Trophoblast cell (in vitro differentiated cells and primary cell): ENCODE data around the gene GLRA3.

Experiments
- DNase-seq, 2 donors: peaks; one replicate each; pipeline ENCODE4 v3.0.0-alpha.2; 2016
- H2AFZ ChIP-seq: 2 replicates; pipeline ENCODE4 v1.6.1; 2013; ENCODE audit warnings: low read length, moderate library complexity, mild to moderate bottlenecking; ENCODE audit not compliant: insufficient read depth, poor library complexity
- H2AK5ac ChIP-seq: 2 replicates; pipeline ENCODE4 v1.6.1; 2013; ENCODE audit warnings: mild to moderate bottlenecking, low read length
- H2BK120ac ChIP-seq: 2 replicates; pipeline ENCODE4 v1.6.1; 2013; ENCODE audit warnings: low read length, mild to moderate bottlenecking, moderate library complexity; ENCODE audit not compliant: insufficient read depth, poor library complexity
- H2BK12ac ChIP-seq: 2 replicates; pipeline ENCODE4 v1.6.1; 2013; ENCODE audit warnings: mild to moderate bottlenecking, low read length, moderate library complexity
- H2BK5ac ChIP-seq: 2 replicates; pipeline ENCODE4 v1.6.1; 2013; ENCODE audit warnings: low read length, low read depth, moderate library complexity, mild to moderate bottlenecking; ENCODE audit not compliant: poor library complexity
- H3K14ac ChIP-seq: 2 replicates; pipeline ENCODE4 v1.6.1; 2013; ENCODE audit warnings: mild to moderate bottlenecking, low read length
- H3K18ac ChIP-seq: 2 replicates; pipeline ENCODE4 v1.6.1; 2013; ENCODE audit warnings: mild to moderate bottlenecking, low read length
- H3K23ac ChIP-seq: 2 replicates; pipeline ENCODE4 v1.6.1; 2013; ENCODE audit warnings: low read length
- H3K27ac ChIP-seq: 2 replicates; pipeline ENCODE4 v1.5.1; 2013; ENCODE audit warnings: low read depth, mild to moderate bottlenecking, inconsistent platforms, low read length, moderate library complexity
- H3K27me3 ChIP-seq: 2 replicates; pipeline ENCODE4 v1.6.1; 2013; ENCODE audit warnings: inconsistent platforms, mild to moderate bottlenecking, low read length, moderate library complexity; ENCODE audit not compliant: insufficient read depth
- H3K36me3 ChIP-seq, 2 experiments: 1 replicate in 1 of 2; 2 replicates in 1 of 2; pipeline ENCODE4 v1.6.1; 2013; ENCODE audit warnings: low read length in 2 of 2, mild to moderate bottlenecking in 2 of 2, moderate library complexity in 1 of 2; ENCODE audit not compliant: insufficient read depth in 2 of 2, control insufficient read depth in 1 of 2
- H3K4ac ChIP-seq: 2 replicates; pipeline ENCODE4 v1.6.1; 2013; ENCODE audit warnings: low read depth, mild to moderate bottlenecking, low read length, moderate library complexity
- H3K4me1 ChIP-seq, 2 experiments: 1 replicate in 1 of 2; 2 replicates in 1 of 2; pipeline ENCODE4 v1.6.1; 2013; ENCODE audit warnings: low read length in 2 of 2, mild to moderate bottlenecking in 2 of 2, moderate library complexity in 1 of 2; ENCODE audit not compliant: insufficient read depth in 2 of 2, control insufficient read depth in 1 of 2
- H3K4me2 ChIP-seq: 2 replicates; pipeline ENCODE4 v1.6.1; 2013; ENCODE audit warnings: inconsistent platforms, mild to moderate bottlenecking, low read length, moderate library complexity
- H3K4me3 ChIP-seq: 2 replicates; pipeline ENCODE4 v1.5.1; 2013; ENCODE audit warnings: mild to moderate bottlenecking, low read depth, low read length, inconsistent platforms
- H3K79me1 ChIP-seq: one replicate; pipeline ENCODE4 v1.6.1; 2013; ENCODE audit warnings: low read length
- H3K79me2 ChIP-seq: 2 replicates; pipeline ENCODE4 v1.6.1; 2013; ENCODE audit warnings: low read length, mild to moderate bottlenecking; ENCODE audit not compliant: control insufficient read depth, insufficient read depth, poor library complexity
- H3K9ac ChIP-seq: 2 replicates; pipeline ENCODE4 v1.6.1; 2013; ENCODE audit warnings: mild to moderate bottlenecking, low read length
- H3K9me3 ChIP-seq: 2 replicates; pipeline ENCODE4 v1.6.1; 2013; ENCODE audit warnings: low read depth, mild to moderate bottlenecking, control low read depth, inconsistent platforms, low read length; ENCODE audit not compliant: insufficient read depth
- H4K12ac ChIP-seq: 2 replicates; pipeline ENCODE4 v1.6.1; 2013; ENCODE audit warnings: low read depth, mild to moderate bottlenecking, low read length, moderate library complexity
- H4K8ac ChIP-seq: 2 replicates; pipeline ENCODE4 v1.6.1; 2013; ENCODE audit warnings: low read depth, mild to moderate bottlenecking, low read length, moderate library complexity
- H4K91ac ChIP-seq: one replicate; pipeline ENCODE4 v1.6.1; 2013; ENCODE audit warnings: low read depth, mild to moderate bottlenecking, low read length, moderate library complexity
- WGBS: extraction: QIAGEN DNeasy Blood & Tissue Kit; methylation state at CpG from one replicate; pipeline ENCODE4 v1.1.7; 2013; ENCODE audit warnings: missing lambda C conversion rate; ENCODE audit not compliant: insufficient read length, insufficient coverage; ENCODE audit errors: extremely low coverage; 5-methylcytosine and 5-hydroxymethylcytosine counted together

Gene GLRA3

GRCh38 chr4:174847801-174848427, 18.9 kb upstream of the GLRA3 start:
- no peak overlapping the region for H4K91ac ChIP-seq
- H3K23ac ChIP-seq: no peak overlapping the region
- H3K27ac ChIP-seq: no peak overlapping the region
- H2BK5ac ChIP-seq: no peak overlapping the region
- H3K9ac ChIP-seq: no peak overlapping the region
- H2AK5ac ChIP-seq: no peak overlapping the region
- H3K9me3 ChIP-seq: no peaks in the 10 kb centered on the region
- H2AFZ ChIP-seq: no peak overlapping the region
- no peak for DNase-seq
- no peaks in the 10 kb centered on the region for H3K79me1 ChIP-seq
- H3K27me3 ChIP-seq: no peaks in the 10 kb centered on the region
- H2BK120ac ChIP-seq: no peak overlapping the region
- no peak overlapping the region for H4K12ac ChIP-seq
- H3K79me2 ChIP-seq: no peaks in the 10 kb centered on the region
- no peak overlapping the region for H3K4me3 ChIP-seq
- H3K4me2 ChIP-seq: no peak overlapping the region
- H4K8ac ChIP-seq: no peak overlapping the region
- no peaks in the 10 kb centered on the region for H3K36me3 ChIP-seq
- H3K18ac ChIP-seq: no peak overlapping the region
- no CpG with 5 or more reads among the region's 2 CpGs for WGBS
- H3K4me1 ChIP-seq: no peaks in the 10 kb centered on the region
- no peak overlapping the region for H2BK12ac ChIP-seq
- H3K14ac ChIP-seq: no peak overlapping the region
- no peak overlapping the region for H3K4ac ChIP-seq

GRCh38 chr4:174835536-174835935, 6.5 kb upstream of the GLRA3 start:
- Histone ChIP-seq H4K91ac (no peak overlapping the region), H3K27ac (no peak overlapping the region), H2BK12ac (no peak overlapping the region), H3K79me2 (no peaks in the 10 kb centered on the region), H4K12ac (no peak overlapping the region), H3K36me3 (no peaks in the 10 kb centered on the region), H3K14ac (no peak overlapping the region), H3K27me3 (no peaks in the 10 kb centered on the region), H4K8ac (no peak overlapping the region), H3K9ac (no peak overlapping the region), H3K18ac (no peak overlapping the region), H3K4ac (no peak overlapping the region), H2BK5ac (no peak overlapping the region), H3K23ac (no peak overlapping the region), H2AK5ac (no peak overlapping the region), H3K4me1 (no peaks in the 10 kb centered on the region), H3K79me1 (no peaks in the 10 kb centered on the region), H3K4me2 (no peak overlapping the region), H2BK120ac (no peak overlapping the region), H2AFZ (no peak overlapping the region), H3K4me3 (no peak overlapping the region), H3K9me3 (no peaks in the 10 kb centered on the region)
- peak; percentile 60 to 88 for DNase-seq

- no CpG with 5 or more reads among the region's 2 CpGs for WGBS
These were observed 5.4 kb upstream of the GLRA3 start for GRCh38 chr4:174834477-174834876.

GRCh38 chr4:174826660-174827059, 2.4 kb downstream of the GLRA3 start:
- no peak overlapping the region for H4K8ac ChIP-seq
- H3K4me2 ChIP-seq: no peak overlapping the region
- H4K12ac ChIP-seq: no peak overlapping the region
- no peaks in the 10 kb centered on the region for H3K27me3 ChIP-seq
- H3K18ac ChIP-seq: no peak overlapping the region
- H3K9ac ChIP-seq: no peak overlapping the region
- no peak overlapping the region for H3K27ac ChIP-seq
- H2BK5ac ChIP-seq: no peak overlapping the region
- H4K91ac ChIP-seq: no peak overlapping the region
- peaks cover 3 to 5% of the 10 kb centered on the region in 2 experiments for H3K4me1 ChIP-seq
- H2BK12ac ChIP-seq: no peak overlapping the region
- no peak overlapping the region for H3K4ac ChIP-seq
- no peak overlapping the region for H3K23ac ChIP-seq
- DNase-seq: no peak
- no peaks in the 10 kb centered on the region for H3K79me1 ChIP-seq
- H3K79me2 ChIP-seq: no peaks in the 10 kb centered on the region
- H3K14ac ChIP-seq: no peak overlapping the region
- no peak overlapping the region for H2AK5ac ChIP-seq
- no peaks in the 10 kb centered on the region for H3K9me3 ChIP-seq
- H3K36me3 ChIP-seq: no peaks in the 10 kb centered on the region
- H3K4me3 ChIP-seq: no peak overlapping the region
- H2BK120ac ChIP-seq: no peak overlapping the region
- H2AFZ ChIP-seq: no peak overlapping the region

More at GRCh38 chr4:174834477-174834876, 5.4 kb upstream of the GLRA3 start:
- Histone ChIP-seq H4K8ac (no peak overlapping the region), H3K4me1 (peaks cover under 1% of the 10 kb centered on the region in 2 experiments), H3K4ac (no peak overlapping the region), H2AK5ac (no peak overlapping the region), H3K18ac (no peak overlapping the region), H2BK12ac (no peak overlapping the region), H3K4me2 (no peak overlapping the region), H2BK120ac (no peak overlapping the region), H3K9me3 (no peaks in the 10 kb centered on the region), H3K9ac (no peak overlapping the region), H4K91ac (no peak overlapping the region), H4K12ac (no peak overlapping the region), H3K79me1 (no peaks in the 10 kb centered on the region), H3K14ac (no peak overlapping the region), H3K4me3 (no peak overlapping the region), H3K23ac (no peak overlapping the region), H3K36me3 (no peaks in the 10 kb centered on the region), H3K27ac (no peak overlapping the region), H2BK5ac (no peak overlapping the region), H2AFZ (no peak overlapping the region), H3K27me3 (no peaks in the 10 kb centered on the region), H3K79me2 (no peaks in the 10 kb centered on the region)
- no peak for DNase-seq
